Hypothalamus (tissue), 51 donors: ENCODE results near the gene CACNA1B.
"Not testable (repeated sequence)": the region's sequence is repeated elsewhere in the genome, so short reads cannot be mapped to it uniquely, and the experiment has no call there.

Experiments used
- DNase-seq, 51 donors: peaks; one replicate each; lab custom pipeline; 2025; lab: John Stamatoyannopoulos, UW

Gene CACNA1B

DNA sequence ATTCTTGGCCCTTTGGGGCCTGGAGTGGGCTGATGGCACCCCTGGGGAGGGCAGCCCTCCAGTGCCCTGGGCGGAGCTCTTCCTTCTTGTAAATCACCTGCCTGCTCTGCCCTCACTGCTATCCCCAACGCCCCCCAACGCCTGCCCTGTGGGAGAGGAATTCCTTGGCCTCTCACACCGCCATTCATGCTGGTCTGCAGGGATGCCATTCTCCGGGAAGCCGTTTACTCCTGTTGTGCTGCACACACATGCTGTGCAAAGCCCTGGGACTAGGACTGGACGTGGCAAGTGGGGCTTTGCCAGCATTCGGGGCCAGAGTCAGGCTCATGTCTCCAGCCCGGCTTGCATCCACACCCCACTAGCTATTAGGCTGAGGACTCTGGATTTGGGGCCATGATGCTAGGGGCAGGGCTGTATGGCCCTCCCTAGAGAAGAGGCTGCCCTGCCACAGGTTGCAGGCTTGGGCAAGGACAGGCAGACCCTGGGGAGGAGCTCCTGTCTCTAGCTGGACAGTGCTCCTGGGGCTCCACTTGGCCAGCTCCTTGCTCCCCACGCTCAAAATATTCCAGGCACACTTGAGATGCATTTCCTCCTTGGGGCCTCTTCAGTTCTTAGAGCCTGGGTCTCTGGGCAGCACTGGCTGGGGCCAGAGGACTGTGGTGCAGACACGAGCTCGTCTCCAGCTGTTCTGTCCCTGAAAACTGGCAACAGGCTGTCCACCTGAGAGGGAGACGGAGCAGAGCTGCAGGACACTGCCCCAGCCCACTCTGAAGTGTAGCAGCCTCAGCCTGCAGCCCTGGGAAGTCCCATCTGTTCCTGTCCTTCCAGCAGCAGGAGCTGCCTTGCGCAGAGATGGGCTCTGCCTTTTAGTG lies 226.9 kb downstream of the CACNA1B start:
- no peak for DNase-seq

DNA sequence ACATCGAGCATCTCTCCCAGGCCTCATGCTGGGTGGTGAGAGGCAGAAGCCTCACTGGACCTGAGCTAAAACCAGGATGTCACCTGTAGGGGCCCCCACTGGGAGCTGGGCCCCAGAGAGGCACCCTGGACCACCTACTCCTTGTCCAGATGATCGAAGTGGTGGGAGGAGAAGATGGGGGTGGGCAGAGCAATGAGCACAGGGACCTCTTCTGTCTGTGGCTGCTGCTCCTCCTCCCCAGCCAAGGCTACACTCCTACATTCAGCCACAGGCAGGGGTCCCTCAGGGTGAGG lies 227.5 kb downstream of the CACNA1B start:
- no peak for DNase-seq

DNA sequence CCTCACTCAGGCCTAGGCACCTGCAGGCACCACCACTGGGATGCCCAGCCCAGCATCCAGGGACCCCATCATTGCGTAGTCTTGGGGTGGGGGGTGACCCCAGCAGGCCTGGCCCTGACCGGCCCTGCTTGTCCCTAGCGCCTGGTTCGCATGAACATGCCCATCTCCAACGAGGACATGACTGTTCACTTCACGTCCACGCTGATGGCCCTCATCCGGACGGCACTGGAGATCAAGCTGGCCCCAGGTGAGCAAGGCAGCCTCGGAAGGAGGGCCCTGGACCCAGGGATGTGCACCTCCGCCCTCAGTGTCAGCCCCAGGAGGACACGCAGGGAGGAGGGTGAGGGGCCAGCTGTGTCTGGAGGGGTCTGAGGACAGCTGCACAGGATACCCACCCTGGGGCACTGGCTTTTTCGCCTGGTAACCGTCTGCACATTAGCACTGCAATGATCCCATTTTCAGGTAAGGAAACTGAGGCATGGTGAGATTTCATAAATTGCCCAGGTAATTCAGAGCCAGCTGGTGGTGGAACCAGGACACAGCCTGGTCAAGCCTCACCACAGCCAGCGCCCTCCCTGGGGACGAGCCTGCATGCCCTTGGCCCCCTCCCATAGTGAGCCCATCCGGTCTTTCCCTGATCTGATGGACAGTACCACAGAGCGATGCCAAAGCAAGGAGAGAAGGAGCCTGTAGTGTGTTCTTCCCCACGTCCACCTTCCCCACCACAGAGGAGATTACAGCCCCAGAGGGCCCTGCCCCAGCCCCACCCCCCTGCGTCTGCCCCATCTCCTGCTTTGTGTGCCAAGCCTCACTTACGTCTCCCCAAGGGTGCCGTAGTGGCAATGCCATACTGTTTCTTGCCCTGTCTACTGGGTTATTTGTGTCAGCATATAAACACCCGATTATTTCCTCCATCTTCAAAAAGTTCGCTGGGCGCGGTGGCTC lies 228.3 kb downstream of the CACNA1B start:
- no peak for DNase-seq

DNA sequence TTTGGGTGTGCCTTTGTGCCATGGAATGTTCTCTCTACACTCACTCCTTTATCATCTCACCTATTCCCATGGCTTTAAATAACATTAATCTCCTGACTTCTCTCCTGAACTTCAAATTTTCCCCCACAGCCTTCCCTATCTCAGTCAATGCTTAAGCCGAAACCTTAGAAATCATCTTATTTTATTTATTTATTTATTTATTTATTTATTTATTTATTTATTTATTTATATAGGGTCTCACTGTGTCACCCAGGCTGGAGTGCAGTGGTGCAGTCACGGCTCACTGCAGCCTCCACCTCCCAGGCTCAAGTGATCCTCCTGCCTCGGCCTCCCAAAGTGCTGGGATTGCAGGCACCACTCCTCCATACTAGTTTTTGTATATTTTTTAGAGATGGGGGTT lies 229.5 kb downstream of the CACNA1B start:
- DNase-seq: not testable (repeated sequence)

DNA sequence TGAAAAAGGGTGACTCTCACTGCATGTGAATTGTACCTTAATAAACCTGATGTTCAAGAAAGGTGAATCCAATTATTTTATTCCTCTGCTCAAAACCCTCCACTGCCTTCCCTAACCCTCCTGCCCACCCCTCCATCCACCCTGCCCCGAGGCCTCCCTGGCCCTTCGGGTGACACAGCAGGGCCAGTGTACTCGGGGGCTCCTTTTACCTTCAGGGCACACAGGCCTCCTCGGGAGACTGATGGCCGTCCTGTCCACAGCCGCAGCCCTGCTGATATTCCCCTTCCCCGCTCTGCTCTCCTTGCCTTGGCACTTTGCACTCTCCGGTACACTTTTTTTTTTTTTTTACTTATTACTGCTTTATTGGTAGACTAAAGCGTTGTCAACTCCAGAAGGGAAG lies 234.0 kb downstream of the CACNA1B start:
- DNase-seq: no peak

- peak in 1 of 51 donors; percentile 14 for DNase-seq
These were observed 234.6 kb downstream of the CACNA1B start for GRCh38 chr9:138112090-138112748.

- DNase-seq: no peak
These were observed 235.4 kb downstream of the CACNA1B start for GRCh38 chr9:138112791-138113600.

DNA sequence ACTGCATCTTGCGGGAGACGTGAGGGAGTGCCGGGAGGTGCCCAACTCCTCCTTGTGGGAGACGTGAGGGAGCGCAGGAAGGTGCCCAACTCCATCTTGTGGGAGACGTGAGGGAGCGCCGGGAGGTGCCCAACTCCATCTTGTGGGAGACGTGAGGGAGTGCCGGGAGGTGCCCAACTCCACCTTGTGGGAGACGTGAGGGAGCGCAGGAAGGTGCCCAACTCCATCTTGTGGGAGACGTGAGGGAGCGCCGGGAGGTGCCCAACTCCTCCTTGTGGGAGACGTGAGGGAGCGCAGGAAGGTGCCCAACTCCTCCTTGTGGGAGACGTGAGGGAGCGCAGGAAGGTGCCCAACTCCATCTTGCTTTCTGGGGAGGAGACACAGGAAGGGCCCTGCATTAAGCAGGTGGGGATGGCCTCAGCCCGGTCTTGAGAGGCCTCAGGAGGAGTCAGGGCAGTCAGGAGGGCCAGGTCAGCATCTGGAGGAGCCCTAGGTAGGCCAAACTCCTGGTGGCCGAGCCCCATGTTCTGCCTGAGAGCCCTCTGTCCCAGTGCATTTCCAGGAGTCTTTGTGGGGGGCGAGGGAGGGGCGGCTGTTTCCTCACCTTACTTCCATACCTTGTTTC lies 236.2 kb downstream of the CACNA1B start:
- DNase-seq: not testable (repeated sequence)

DNA sequence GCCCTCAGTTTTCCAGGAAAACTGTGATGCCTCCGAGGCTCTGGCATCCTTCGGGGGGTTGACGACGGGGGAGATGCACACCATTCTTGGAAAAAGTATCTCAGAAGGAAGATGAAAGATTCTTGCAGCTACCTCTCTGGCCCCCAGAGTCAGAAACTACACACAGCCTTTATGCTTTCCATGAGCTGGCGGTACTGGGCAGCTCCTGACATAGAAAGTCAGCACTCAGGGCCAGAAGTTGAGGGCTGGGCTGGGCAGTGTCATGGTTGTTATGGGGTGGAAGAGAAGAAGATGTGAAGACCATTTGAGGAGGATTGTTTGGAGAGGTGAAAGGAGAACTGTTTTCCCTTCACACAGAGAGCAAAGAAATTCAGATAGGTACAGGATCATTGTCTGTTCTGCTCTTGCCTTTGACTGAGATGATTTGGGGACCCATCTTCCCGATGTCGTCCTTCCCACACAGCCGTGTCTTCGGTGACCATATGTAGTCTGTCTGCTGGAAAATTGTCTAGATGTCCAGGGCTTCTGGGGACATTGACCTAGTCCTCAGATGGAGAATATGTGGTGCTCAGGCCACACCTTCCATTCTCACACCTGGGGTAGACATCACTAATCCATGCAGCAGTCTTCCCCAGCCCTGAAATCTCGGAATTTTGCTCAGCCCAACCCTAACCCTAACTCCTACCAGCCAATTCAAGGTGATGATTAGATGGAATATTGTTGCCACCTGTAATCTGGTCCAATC lies 237.1 kb downstream of the CACNA1B start:
- no peak for DNase-seq

- DNase-seq: no peak
These were observed 237.9 kb downstream of the CACNA1B start for GRCh38 chr9:138115506-138115905.

DNA sequence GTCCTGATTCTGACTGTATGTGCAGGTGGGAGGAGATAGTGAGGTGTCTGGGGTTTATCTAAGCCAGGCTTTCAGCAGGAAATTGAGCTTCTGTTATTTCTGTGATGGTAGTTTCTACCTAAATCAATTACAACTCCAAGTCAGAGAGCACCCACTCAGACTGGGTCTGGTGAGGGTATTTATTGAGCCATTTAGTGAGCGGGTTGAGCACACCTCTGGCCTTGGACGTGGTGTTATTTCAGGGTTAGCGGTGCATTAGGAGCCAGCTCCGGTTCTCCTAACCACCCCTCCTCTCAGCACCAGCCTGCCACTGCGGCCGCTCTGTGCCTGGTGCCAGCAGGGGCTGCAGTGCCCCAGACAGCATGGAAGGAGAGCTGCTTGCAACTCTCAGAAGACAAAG lies 238.9 kb downstream of the CACNA1B start:
- no peak for DNase-seq

GRCh38 chr9:138117101-138117750 lies 239.6 kb downstream of the CACNA1B start:
- DNase-seq: no peak

DNA sequence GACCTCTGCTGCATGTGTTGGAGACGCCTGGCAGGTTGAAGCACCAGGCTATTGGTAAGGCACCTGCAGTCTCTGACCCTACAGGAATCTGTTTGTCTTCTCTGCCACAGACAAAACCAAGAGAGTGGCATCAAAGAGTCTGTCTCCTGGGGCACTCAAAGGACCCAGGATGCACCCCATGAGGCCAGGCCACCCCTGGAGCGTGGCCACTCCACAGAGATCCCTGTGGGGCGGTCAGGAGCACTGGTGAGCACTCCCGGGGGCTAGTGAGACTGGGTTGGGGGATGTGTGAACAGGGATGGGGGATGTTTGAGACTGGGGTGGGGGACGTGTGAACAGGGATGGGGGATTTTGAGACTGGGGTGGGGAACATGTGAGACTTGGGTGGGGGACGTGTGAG lies 240.3 kb downstream of the CACNA1B start:
- DNase-seq: no peak

DNA sequence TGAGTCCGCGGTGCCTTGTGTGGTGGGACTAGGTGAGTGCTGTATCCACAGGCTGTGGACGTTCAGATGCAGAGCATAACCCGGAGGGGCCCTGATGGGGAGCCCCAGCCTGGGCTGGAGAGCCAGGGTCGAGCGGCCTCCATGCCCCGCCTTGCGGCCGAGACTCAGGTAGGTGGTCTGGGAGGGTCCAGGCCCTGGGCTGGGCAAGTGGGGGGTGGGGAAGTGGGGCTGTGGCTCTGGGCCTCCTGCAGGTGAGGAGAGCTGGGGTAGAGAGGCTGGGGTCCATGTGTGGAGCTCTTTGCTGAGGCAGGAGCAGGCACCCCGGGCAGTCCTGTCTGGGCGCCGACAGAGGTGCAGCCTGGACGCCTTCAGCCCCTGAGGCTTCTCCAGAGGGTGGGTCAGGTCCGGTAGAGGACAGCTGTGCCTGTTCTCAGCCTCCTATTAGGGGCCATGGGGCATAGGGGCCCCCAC lies 241.1 kb downstream of the CACNA1B start:
- no peak for DNase-seq

GRCh38 chr9:138119202-138120027 lies 241.8 kb downstream of the CACNA1B start:
- DNase-seq: no peak

DNA sequence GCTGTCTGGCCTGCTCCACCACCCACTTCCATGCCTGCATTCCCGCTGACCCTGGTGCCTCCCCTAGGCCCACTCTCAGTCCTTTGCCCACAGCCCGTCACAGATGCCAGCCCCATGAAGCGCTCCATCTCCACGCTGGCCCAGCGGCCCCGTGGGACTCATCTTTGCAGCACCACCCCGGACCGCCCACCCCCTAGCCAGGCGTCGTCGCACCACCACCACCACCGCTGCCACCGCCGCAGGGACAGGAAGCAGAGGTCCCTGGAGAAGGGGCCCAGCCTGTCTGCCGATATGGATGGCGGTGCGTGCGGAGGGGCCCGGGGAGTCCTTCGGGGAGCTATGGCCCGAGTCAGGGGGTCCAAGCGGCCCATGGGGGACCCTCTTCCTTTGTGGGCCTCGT lies 242.5 kb downstream of the CACNA1B start:
- no peak for DNase-seq
